ENCODE data around the gene ST3GAL2. TPM values are rescaled to one million over a fixed set of nuclear protein-coding genes. Genes with fewer than 3 reads are reported as not detected.
A peak's percentile ranks its signal among the peaks of the same experiment; 100 is the strongest.
"Not testable (repeated sequence)": the region's sequence is repeated elsewhere in the genome, so short reads cannot be mapped to it uniquely, and the experiment has no call there.

ST3GAL2 gene
- total RNA-seq, 2 donors from 2014 or later: 56.4 to 57.8 TPM

DNA sequence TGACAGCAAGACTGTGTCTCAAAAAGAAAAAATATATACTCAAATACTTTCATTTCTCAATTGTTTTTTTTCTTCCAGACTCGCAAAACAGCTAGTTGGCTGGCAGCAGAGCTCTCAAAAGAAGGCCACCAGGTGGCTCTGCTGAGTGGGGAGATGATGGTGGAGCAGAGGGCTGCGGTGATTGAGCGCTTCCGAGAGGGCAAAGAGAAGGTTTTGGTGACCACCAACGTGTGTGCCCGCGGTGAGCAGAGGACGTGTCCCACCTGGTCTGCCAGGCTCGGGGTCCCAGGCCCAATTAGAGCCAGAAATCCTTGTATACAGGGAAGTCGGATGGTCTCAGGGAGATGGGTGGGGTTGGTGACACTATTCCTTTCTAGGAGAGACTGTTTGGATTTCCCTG is 68.8 kb downstream of the ST3GAL2 start:
- H3K9me3 Mint-ChIP-seq; H3K27me3 Mint-ChIP-seq (ENCODE audit: insufficient read depth); H3K27ac ChIP-seq (ENCODE audit: low read depth, low read length); H3K9ac ChIP-seq (ENCODE audit: extremely low read depth, low read length, poor library complexity, severe bottlenecking); H3K4me3 ChIP-seq (ENCODE audit: low read length); H3K9me3 ChIP-seq (ENCODE audit: control insufficient read depth, low read length); H3K27me3 ChIP-seq (ENCODE audit: control insufficient read depth, insufficient read depth, low read length, poor library complexity, severe bottlenecking); H3K4me3 Mint-ChIP-seq; H3K4me1 ChIP-seq (ENCODE audit: control insufficient read depth, insufficient read depth, low read length); H3K4me1 Mint-ChIP-seq: not testable (repeated sequence)
- peaks cover 74% of the 10 kb centered on the region for H3K36me3 ChIP-seq (ENCODE audit: control insufficient read depth, insufficient read depth, low read length)
- peak; percentile 77 for DNase-seq
- H3K36me3 Mint-ChIP-seq (ENCODE audit: low read depth): peaks cover 75% of the 10 kb centered on the region
- WGBS, 2 experiments (ENCODE audit: insufficient coverage in 1 of 2, insufficient read length in 1 of 2): 86 to 90% methylated on average over 4 to 10 of the region's 10 CpGs
- peak overlapping the region; percentile 38 for H3K27ac Mint-ChIP-seq
- TF ChIP-seq CTCF (conservative IDR thresholded peaks at IDR 0.05): peak; percentile 81

DNA sequence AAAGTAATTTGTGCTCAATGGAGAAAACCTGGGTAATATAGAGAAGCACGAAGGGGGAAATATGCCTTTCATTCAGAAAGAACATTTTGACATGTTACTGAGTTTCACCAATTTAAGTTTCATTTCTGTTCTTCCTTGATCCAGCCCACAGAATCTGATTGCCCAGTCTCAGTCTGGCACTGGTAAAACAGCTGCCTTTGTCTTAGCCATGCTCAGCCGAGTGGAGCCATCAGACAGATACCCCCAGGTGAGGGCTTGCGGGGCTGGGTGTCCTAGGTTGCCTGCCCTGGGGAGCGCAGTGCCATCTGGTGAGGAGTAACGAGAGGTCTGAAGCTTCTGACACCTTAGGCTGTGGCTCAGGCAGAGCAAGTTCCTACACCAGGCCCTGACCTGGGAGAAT is 74.5 kb downstream of the ST3GAL2 start:
- DNase-seq: no peak
- Mint-ChIP-seq H3K27ac (no peak overlapping the region), H3K4me3 (no peak overlapping the region), H3K9me3 (no peaks in the 10 kb centered on the region), H3K36me3 (ENCODE audit: low read depth) (peaks cover 56% of the 10 kb centered on the region), H3K4me1 (no peaks in the 10 kb centered on the region), H3K27me3 (ENCODE audit: insufficient read depth) (no peaks in the 10 kb centered on the region)
- Histone ChIP-seq H3K9ac (ENCODE audit: extremely low read depth, low read length, poor library complexity, severe bottlenecking) (no peak overlapping the region), H3K36me3 (ENCODE audit: control insufficient read depth, insufficient read depth, low read length) (peaks cover 73% of the 10 kb centered on the region), H3K9me3 (ENCODE audit: control insufficient read depth, low read length) (no peaks in the 10 kb centered on the region), H3K27me3 (ENCODE audit: control insufficient read depth, insufficient read depth, low read length, poor library complexity, severe bottlenecking) (no peaks in the 10 kb centered on the region), H3K4me1 (ENCODE audit: control insufficient read depth, insufficient read depth, low read length) (no peaks in the 10 kb centered on the region), H3K27ac (ENCODE audit: low read depth, low read length) (no peak overlapping the region), H3K4me3 (ENCODE audit: low read length) (no peak overlapping the region)
- TF ChIP-seq CTCF (conservative IDR thresholded peaks at IDR 0.05): no peak
- WGBS, 2 experiments (ENCODE audit: insufficient coverage in 1 of 2, insufficient read length in 1 of 2): 91 to 95% methylated on average over 5 of the region's 5 CpGs

DNA sequence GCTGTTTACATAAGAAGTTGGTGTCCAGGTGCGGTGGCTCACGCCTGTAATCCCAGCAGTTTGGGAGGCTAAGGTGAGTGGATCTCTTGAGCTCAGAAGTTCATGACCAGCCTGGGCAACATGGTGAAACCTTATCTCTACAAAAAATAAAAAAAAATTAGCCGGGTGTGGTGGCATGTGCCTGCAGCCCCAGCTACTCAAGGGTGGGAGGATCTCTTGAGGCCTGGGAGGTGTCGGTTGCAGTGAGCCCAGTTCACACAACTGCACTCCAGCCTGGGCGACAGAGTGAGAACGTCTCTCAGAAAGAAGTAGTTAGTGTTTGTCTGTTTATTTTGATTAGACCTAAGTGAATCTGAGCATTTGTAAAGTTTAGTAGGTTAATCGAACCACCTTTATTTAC is 79.3 kb downstream of the ST3GAL2 start:
- Mint-ChIP-seq H3K36me3 (ENCODE audit: low read depth) (peaks cover 48% of the 10 kb centered on the region), H3K27ac (no peak overlapping the region), H3K27me3 (ENCODE audit: insufficient read depth) (no peaks in the 10 kb centered on the region), H3K4me1 (no peaks in the 10 kb centered on the region), H3K9me3 (no peaks in the 10 kb centered on the region), H3K4me3 (no peak overlapping the region)
- no peaks in the 10 kb centered on the region for H3K27me3 ChIP-seq (ENCODE audit: control insufficient read depth, insufficient read depth, low read length, poor library complexity, severe bottlenecking)
- H3K4me1 ChIP-seq (ENCODE audit: control insufficient read depth, insufficient read depth, low read length): no peaks in the 10 kb centered on the region
- H3K9ac ChIP-seq (ENCODE audit: extremely low read depth, low read length, poor library complexity, severe bottlenecking): no peak overlapping the region
- peaks cover 78% of the 10 kb centered on the region for H3K36me3 ChIP-seq (ENCODE audit: control insufficient read depth, insufficient read depth, low read length)
- H3K4me3 ChIP-seq (ENCODE audit: low read length): no peak overlapping the region
- no peak overlapping the region for H3K27ac ChIP-seq (ENCODE audit: low read depth, low read length)
- DNase-seq: no peak
- WGBS, 2 experiments (ENCODE audit: insufficient coverage in 1 of 2, insufficient read length in 1 of 2): 94% methylated on average over 3 to 6 of the region's 7 CpGs
- H3K9me3 ChIP-seq (ENCODE audit: control insufficient read depth, low read length): no peaks in the 10 kb centered on the region
- TF ChIP-seq CTCF (conservative IDR thresholded peaks at IDR 0.05): no peak
